SK-N-MC (cell line): Measurements from ENCODE around the gene SDK1.

Experiments
- DNase-seq: peaks from one replicate; pipeline ENCODE4 v3.0.0-alpha.2; 2011; ENCODE audit warnings: low read depth, low spot score
- H3K27ac ChIP-seq: fragments of 200-600 bp; sonication (generic); 2 replicates; pipeline ENCODE4 v1.5.1; 2016; ENCODE audit warnings: mixed run types
- H3K36me3 ChIP-seq: fragments of 200-600 bp; sonication (generic); 2 replicates; pipeline ENCODE4 v1.6.1; 2017; ENCODE audit warnings: antibody characterized with exemption, low read length, mixed read lengths; ENCODE audit not compliant: insufficient read depth
- H3K4me3 ChIP-seq: fragments of 200-600 bp; sonication (generic); 2 replicates; pipeline ENCODE4 v1.5.1; 2016
- H3K9ac ChIP-seq: fragments of 200-600 bp; sonication (generic); 2 replicates; pipeline ENCODE4 v1.8.0; 2017; ENCODE audit warnings: mixed run types, mixed read lengths; ENCODE audit not compliant: insufficient read length
- H3K9me3 ChIP-seq: fragments of 200-600 bp; sonication (generic); 2 replicates; pipeline ENCODE4 v1.6.1; 2017; ENCODE audit warnings: low read depth, mild to moderate bottlenecking, antibody characterized with exemption, low read length, moderate library complexity, mixed read lengths
- EZH2 ChIP-seq: fragments of 200-600 bp; sonication (generic); IDR thresholded peaks from one replicate; pipeline ENCODE4 v1.6.1; 2017; ENCODE audit warnings: antibody characterized with exemption
- FOXP2 ChIP-seq: optimal IDR thresholded peaks from 2 replicates; pipeline ENCODE3; 2011; ENCODE audit warnings: mild to moderate bottlenecking, moderate library complexity; ENCODE audit not compliant: insufficient read depth; ENCODE audit errors: extremely low read length, control extremely low read depth
- POLR2AphosphoS5 ChIP-seq: IDR thresholded peaks from 2 replicates; pipeline ENCODE4 v1.6.1; 2012; ENCODE audit warnings: mild to moderate bottlenecking, low read depth, low read length, borderline replicate concordance

Gene SDK1

GRCh38 chr7:3300651-3301448 is at the start of gene SDK1:
TSS of gene SDK1 (plus strand) at chr7:3301252. CDS start at chr7:3301587, 335 bp downstream.
- Histone ChIP-seq H3K9ac (peak within 1 kb of the TSS; percentile 79), H3K36me3 (peaks cover 3% of the 10 kb centered on the region; the same call in 1 of the 2 replicates), H3K9me3 (no peaks in the 10 kb centered on the region), H3K4me3 (peak within 1 kb of the TSS; percentile 94), H3K27ac (peak within 1 kb of the TSS; percentile 91)
- DNase-seq, result no peak
- no peak for TF ChIP-seq POLR2AphosphoS5
- TF ChIP-seq FOXP2, result peak; percentile 12
- TF ChIP-seq EZH2, result no peak

- no peaks in the 10 kb centered on the region for H3K36me3 ChIP-seq
- no peak for TF ChIP-seq POLR2AphosphoS5
- H3K4me3 ChIP-seq, result no peak overlapping the region
- H3K9ac ChIP-seq, result no peak overlapping the region
- DNase-seq, result no peak
- no peaks in the 10 kb centered on the region for H3K9me3 ChIP-seq
- H3K27ac ChIP-seq, result no peak overlapping the region
These were observed 46.3 kb upstream of the SDK1 start for GRCh38 chr7:3254718-3255117.

GRCh38 chr7:3259711-3260400 is 41.2 kb upstream of the SDK1 start:
- Histone ChIP-seq H3K27ac (no peak overlapping the region), H3K4me3 (peak overlapping the region; percentile 75), H3K36me3 (no peaks in the 10 kb centered on the region), H3K9me3 (no peaks in the 10 kb centered on the region), H3K9ac (peak overlapping the region; percentile 63)
- no peak for TF ChIP-seq POLR2AphosphoS5
- no peak for TF ChIP-seq EZH2
- TF ChIP-seq FOXP2, result no peak
- no peak for DNase-seq

- Histone ChIP-seq H3K36me3 (no peaks in the 10 kb centered on the region), H3K9ac (peak overlapping the region; percentile 63), H3K9me3 (no peaks in the 10 kb centered on the region), H3K4me3 (peak overlapping the region; percentile 75), H3K27ac (no peak overlapping the region)
- DNase-seq, result no peak
- TF ChIP-seq FOXP2 (no peak), POLR2AphosphoS5 (no peak), EZH2 (no peak)
These were observed 40.7 kb upstream of the SDK1 start for GRCh38 chr7:3260401-3260715.

- H3K36me3 ChIP-seq, result no peaks in the 10 kb centered on the region
- TF ChIP-seq EZH2 (no peak), FOXP2 (no peak), POLR2AphosphoS5 (no peak)
- H3K9me3 ChIP-seq, result no peaks in the 10 kb centered on the region
- H3K27ac ChIP-seq, result no peak overlapping the region
- no peak overlapping the region for H3K9ac ChIP-seq
- H3K4me3 ChIP-seq, result no peak overlapping the region
- no peak for DNase-seq
These were observed 36.2 kb upstream of the SDK1 start for GRCh38 chr7:3264693-3265339.

GRCh38 chr7:3265388-3265787 is 35.7 kb upstream of the SDK1 start:
- no peak for TF ChIP-seq FOXP2
- TF ChIP-seq POLR2AphosphoS5, result no peak
- no peak for TF ChIP-seq EZH2
- DNase-seq, result no peak
- no peak overlapping the region for H3K4me3 ChIP-seq
- H3K36me3 ChIP-seq, result no peaks in the 10 kb centered on the region
- no peaks in the 10 kb centered on the region for H3K9me3 ChIP-seq
- H3K9ac ChIP-seq, result no peak overlapping the region
- no peak overlapping the region for H3K27ac ChIP-seq

- H3K9me3 ChIP-seq, result no peaks in the 10 kb centered on the region
- no peak overlapping the region for H3K4me3 ChIP-seq
- H3K36me3 ChIP-seq, result no peaks in the 10 kb centered on the region
- no peak for DNase-seq
- TF ChIP-seq FOXP2 (no peak), POLR2AphosphoS5 (no peak), EZH2 (no peak)
- no peak overlapping the region for H3K9ac ChIP-seq
- no peak overlapping the region for H3K27ac ChIP-seq
These were observed 34.8 kb upstream of the SDK1 start for GRCh38 chr7:3266240-3266639.

- Histone ChIP-seq H3K9me3 (no peaks in the 10 kb centered on the region), H3K4me3 (no peak overlapping the region), H3K27ac (no peak overlapping the region), H3K36me3 (no peaks in the 10 kb centered on the region), H3K9ac (no peak overlapping the region)
- no peak for DNase-seq
- no peak for TF ChIP-seq POLR2AphosphoS5
These were observed 32.9 kb upstream of the SDK1 start for GRCh38 chr7:3267966-3268690.
